ENCODE data around the gene CDC27. TPM values are rescaled to one million over a fixed set of nuclear protein-coding genes. Genes with fewer than 3 reads are reported as not detected.
"Not testable (repeated sequence)": the region's sequence is repeated elsewhere in the genome, so short reads cannot be mapped to it uniquely, and the experiment has no call there.

Gene CDC27
- polyA plus RNA-seq, 3 donors = 10.4 to 39.1 (median 34.1) TPM

DNA sequence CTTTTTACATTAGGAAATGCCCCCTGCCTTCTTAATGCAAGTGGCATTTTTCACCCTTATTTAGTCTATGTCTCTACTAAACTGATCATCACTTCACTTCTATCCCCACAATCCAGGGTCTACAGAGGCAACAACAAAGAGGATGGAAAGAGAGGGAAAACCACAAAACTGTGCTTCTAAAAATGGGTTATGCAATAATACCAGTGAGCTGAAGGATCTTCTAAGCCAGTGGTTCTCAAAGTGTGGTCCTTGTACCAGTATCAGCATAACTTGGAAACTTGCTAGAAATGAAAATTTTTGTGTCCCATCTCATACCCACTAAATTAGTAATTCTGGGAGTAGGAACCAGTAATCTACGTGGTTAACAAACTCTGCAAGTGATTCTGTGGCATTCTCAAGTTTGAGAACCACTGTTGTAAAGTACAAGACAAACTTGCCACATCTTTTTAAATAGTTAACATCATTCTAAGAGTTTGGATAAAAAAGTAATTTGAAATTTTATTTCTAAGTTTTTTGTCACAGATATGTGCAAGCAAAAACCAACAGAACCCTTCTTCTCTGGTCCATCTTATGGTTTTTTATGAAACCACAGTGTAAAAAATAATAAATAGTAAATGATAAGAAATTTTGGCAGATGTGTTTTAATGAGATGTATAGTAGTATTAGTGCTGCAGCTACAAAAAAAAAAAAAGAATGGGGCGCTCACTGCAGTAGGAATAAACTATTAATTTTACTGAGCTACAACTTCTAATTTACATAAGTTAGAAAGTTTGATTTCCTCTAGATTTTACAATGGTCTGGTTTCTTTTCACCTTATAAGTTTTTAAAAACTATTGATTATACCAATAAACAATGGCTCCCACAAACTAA is 16.2 kb downstream of the CDC27 start:
- no peak overlapping the region for H3K27ac ChIP-seq (ENCODE audit: low read depth, low read length)
- WGBS, 3 donors = 87 to 88% (median 88%) methylated on average over 2 of the region's 2 CpGs

DNA sequence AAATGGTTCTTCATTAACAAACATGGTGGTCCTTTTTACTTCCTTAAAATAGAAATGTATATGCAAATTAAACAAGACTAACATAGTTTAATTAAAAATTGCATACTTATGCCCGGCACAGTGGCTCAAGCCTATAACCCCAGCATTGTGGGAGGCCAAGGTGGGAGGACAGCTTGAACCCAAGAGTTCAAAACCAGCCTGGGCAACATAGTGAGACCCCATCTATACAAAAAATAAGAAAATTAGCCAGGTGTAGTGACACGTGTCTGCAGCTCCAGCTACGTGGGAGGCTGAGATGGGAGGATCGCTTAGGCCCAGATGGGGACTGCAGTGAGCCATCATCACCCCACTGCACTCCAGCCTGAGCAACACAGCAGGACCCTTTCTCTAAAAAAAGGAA is 18.4 kb downstream of the CDC27 start:
- H3K27ac ChIP-seq (ENCODE audit: low read depth, low read length) = no peak overlapping the region
- 92 to 95% (median 93%) methylated on average over 4 of the region's 4 CpGs for WGBS, 3 donors

DNA sequence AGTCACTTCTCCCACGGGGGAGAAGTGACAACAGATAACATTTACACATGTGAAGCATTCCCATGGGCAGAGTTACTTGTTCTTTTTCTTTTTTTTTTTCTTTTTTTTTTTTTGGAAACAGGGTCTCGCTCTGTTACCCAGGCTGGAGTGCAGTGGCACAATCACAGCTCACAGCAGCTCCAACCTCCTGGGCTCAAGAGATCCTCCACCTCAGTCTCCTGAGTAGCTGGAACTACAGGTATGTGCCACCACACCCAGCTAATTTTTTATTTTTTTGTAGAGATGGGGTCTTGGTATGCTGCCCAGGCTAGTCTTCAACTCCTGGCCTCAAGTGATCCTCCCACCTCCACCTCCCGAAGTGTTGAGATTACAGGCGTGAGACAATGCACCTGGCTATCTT is 20.2 kb downstream of the CDC27 start:
- 66 to 97% (median 94%) methylated on average over 4 of the region's 4 CpGs for WGBS, 3 donors

GRCh38 chr17:47166854-47167253 is 22.2 kb downstream of the CDC27 start:
- not testable (repeated sequence) for H3K27ac ChIP-seq (ENCODE audit: low read depth, low read length)
- WGBS, 3 donors = 86 to 90% (median 89%) methylated on average over 5 of the region's 5 CpGs

More for the DNA sequence above, 20.2 kb downstream of the CDC27 start:
- H3K27ac ChIP-seq (ENCODE audit: low read depth, low read length) = not testable (repeated sequence)

DNA sequence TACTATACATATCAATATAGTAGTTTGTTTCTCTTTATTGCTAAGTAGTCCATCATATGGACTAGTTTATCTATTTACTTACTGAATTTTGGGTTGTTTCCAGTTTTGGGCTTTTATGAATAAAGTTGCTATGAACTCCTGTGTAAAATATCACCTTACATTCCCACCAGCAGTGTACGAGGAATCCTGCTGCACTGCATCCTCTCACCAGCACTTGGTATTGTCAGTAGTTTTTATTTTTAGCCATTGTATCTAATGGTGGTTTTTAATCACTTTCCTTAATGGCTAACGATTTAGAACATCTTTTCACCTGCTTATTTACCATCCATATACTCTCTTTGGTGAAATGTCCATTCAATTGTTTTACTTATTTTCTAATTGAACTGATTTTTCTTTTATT is 24.0 kb downstream of the CDC27 start:
- H3K27ac ChIP-seq (ENCODE audit: low read depth, low read length) = no peak overlapping the region
- WGBS, 3 donors = 76 to 88% (median 87%) methylated on average over 2 of the region's 2 CpGs

DNA sequence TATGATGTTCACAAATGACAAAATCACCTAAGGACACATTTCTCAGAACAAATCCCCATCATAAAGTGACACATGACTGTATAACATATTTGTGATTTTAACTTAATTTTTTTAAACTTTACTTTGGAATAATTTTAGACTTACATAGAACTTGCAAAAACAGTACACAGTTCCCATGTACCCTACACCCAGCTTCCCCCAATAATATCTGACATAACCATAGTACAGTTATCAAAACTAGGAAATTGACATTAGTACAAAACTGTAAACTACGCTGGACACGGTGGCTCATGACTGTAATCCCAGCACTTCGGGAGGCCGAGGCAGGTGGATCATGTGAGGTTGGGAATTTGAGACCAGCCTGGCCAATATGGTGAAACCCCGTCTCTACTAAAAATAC is 24.8 kb downstream of the CDC27 start:
- 95 to 99% (median 98%) methylated on average over 5 of the region's 5 CpGs for WGBS, 3 donors
- no peak overlapping the region for H3K27ac ChIP-seq (ENCODE audit: low read depth, low read length)

- no peak overlapping the region for H3K27ac ChIP-seq (ENCODE audit: low read depth, low read length)
- WGBS, 3 donors = 48 to 67% (median 53%) methylated on average over 2 of the region's 2 CpGs
Measured at GRCh38 chr17:47162013-47162622, 27.0 kb downstream of the CDC27 start.

GRCh38 chr17:47159315-47159714 is 29.8 kb downstream of the CDC27 start:
- 96 to 98% (median 97%) methylated on average over 18 of the region's 18 CpGs for WGBS, 3 donors
- no peak overlapping the region for H3K27ac ChIP-seq (ENCODE audit: low read depth, low read length)

GRCh38 chr17:47145351-47145750 is 43.7 kb downstream of the CDC27 start:
- no peak overlapping the region for H3K27ac ChIP-seq (ENCODE audit: low read depth, low read length)
- WGBS, 3 donors = 87 to 94% (median 92%) methylated on average over 6 of the region's 6 CpGs

DNA sequence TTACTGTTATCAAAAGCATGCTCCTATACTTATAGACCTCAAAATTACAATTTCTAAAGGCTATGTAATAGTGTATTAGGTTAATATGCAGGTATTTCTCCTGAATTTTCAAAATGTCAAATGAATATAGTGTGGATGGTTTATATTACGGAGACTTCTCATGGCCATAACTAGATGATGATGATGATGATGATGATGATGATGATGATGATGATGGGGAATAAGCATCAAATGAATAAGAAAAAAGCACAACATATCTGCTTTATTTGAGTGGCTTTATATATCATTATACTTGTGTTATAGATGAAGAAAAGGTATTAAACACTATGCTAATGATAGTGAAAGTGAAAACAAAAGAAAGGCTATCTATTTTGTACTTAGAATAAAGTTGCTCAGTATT is 53.9 kb downstream of the CDC27 start:
- no peak overlapping the region for H3K27ac ChIP-seq (ENCODE audit: low read depth, low read length)
- WGBS, 3 donors = 93 to 100% (median 97%) methylated on average over 1 of the region's 1 CpG

DNA sequence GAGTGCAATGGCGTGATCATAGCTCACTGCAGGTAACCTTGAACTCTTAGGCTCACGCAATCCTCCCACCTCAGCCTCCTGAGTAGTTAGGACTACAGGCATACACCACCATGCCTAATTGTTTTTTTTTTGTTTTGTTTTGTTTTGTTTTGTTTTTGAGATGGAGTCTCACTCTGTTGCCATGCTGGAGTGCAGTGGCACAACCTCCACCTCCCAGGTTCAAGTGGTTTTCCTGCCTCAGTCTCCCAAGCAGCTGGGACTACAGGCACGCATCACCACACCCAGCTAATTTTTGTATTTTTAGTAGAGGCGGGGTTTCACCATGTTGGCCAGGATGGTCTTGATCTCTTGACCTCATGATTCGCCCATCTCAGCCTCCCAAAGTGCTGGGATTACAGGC is 54.7 kb downstream of the CDC27 start:
- H3K27ac ChIP-seq (ENCODE audit: low read depth, low read length) = not testable (repeated sequence)
- WGBS, 3 donors = 83 to 95% (median 91%) methylated on average over 5 of the region's 5 CpGs

DNA sequence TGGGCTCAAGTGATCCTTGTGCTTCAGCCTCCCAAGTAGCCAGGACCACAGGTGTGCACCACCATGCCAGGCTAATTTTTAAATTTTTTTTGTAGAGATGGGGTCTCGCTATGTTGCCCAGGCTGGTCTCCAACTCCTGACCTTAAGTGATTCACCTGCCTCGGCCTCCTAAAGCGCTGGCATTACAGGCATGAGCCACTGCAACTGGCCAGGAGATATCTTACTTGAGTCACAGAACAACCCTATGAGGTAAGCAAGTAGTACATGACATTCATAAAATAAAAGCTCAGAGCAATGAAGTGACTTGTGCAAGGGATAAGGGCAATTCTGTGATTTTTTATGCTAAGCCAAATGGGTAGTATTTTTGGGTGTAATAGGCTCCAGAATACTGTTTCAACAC is 57.3 kb downstream of the CDC27 start:
- WGBS, 3 donors = 92 to 100% (median 96%) methylated on average over 2 to 3 of the region's 3 CpGs
- H3K27ac ChIP-seq (ENCODE audit: low read depth, low read length) = no peak overlapping the region

GRCh38 chr17:47126835-47127234 is 62.3 kb downstream of the CDC27 start:
- H3K27ac ChIP-seq (ENCODE audit: low read depth, low read length) = not testable (repeated sequence)
- 98% methylated on average over 3 of the region's 3 CpGs for WGBS, 3 donors

DNA sequence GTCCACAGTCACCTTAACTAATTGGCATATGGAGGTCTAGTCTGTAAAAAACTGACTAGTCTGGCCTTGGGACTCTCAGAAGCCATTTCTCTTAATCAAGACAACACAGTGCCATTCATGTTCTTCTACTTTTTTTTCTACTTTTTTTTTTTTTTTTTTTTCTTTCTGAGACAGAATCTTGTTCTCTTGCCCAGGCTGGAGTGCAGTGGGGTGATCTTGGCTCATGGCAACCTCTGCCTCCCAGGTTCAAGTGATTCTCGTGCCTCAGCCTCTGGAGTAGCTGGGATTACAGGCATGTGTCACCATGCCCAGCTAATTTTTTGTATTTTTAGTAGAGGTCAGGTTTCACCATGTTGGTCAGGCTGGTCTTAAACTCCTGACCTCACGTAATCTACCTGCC is 65.8 kb downstream of the CDC27 start:
- WGBS, 3 donors = 89 to 96% (median 96%) methylated on average over 2 of the region's 2 CpGs
- not testable (repeated sequence) for H3K27ac ChIP-seq (ENCODE audit: low read depth, low read length)

GRCh38 chr17:47120521-47121095 is 68.5 kb downstream of the CDC27 start:
- no peak overlapping the region for H3K27ac ChIP-seq (ENCODE audit: low read depth, low read length)
- WGBS, 3 donors = 84 to 95% (median 89%) methylated on average over 5 of the region's 5 CpGs

DNA sequence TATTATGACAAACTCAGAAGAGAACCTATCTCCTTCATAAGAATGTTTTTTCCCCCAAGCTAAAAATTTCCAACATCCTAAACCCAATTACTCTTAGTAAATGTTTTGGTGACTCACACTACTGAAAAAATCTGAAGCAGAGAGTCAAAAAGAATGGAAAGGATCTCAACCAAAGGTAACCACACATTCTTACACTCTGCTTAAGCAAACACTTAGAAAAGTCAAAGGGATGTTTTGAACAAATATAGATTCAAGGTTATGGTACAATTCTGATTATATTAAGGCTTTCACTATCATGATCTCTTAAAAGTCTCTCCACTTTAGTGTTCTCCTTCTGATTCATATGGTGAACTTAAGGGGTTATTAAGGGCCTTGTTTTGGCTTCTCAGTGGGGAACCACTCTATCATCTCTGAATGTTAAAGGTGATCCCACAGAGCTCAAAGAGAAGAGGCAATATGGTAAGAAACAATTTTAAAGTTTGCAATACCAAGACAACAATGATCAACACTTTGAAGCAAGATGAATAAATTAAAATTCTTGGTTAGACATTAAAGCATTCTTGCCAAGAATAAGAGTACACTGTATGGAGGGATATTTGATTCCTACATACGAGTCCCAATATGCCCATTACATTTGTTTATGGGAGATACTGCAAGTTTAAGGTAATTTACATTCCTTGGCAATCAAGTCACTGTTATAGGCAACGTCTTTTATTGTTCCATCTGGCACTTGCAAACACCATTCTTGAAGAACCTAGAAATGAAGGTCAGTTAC is 69.2 kb downstream of the CDC27 start:
- no peak overlapping the region for H3K27ac ChIP-seq (ENCODE audit: low read depth, low read length)
- WGBS, 3 donors = 76 to 87% (median 82%) methylated on average over 2 of the region's 2 CpGs

DNA sequence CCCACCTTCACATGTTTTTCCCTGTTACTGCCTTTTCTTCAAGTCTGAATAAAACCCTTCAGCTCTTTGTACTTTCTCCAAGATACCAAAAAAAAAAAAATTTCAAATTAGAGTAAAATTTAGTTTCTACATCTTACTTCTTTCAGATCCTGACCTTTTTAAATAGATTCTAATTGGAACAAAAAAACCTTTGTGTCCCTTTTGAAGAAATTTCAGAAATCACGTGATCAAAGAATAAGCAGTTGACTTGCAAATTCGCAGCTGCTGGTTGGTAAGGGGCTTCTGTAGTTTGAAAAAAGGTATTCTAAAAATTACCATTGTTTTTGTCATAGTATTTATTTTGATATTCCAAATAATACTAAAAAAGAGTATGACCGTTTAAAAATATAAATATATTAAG is 71.7 kb downstream of the CDC27 start:
- no peak overlapping the region for H3K27ac ChIP-seq (ENCODE audit: low read depth, low read length)
- WGBS, 3 donors = 91 to 93% (median 92%) methylated on average over 3 of the region's 3 CpGs

- H3K27ac ChIP-seq (ENCODE audit: low read depth, low read length) = no peak overlapping the region
- WGBS, 3 donors = 87 to 92% (median 91%) methylated on average over 7 of the region's 7 CpGs
Measured at GRCh38 chr17:47106130-47106529, 83.0 kb downstream of the CDC27 start.

DNA sequence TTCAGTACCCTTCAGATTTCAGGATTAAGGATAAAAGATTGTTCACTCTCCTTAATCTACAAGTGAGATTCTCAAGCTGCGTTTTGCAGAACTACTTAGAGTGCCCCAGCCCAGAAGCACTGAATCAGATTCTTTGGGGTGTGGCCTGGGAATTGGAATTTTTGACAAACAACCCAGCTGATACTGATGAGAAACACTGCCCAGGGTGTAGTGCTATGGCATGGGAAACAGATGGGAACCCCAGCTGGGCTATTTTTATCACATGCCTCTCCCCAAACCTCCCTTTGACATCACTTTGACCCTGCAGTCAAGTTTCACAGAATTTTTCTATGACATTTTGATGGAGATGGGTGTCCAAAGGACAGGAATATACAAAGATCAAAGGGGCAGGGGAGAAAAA is 83.8 kb downstream of the CDC27 start:
- H3K27ac ChIP-seq (ENCODE audit: low read depth, low read length) = not testable (repeated sequence)
- 39 to 57% (median 42%) methylated on average over 1 of the region's 1 CpG for WGBS, 3 donors
